GM18519 (cell line): ENCODE results near the gene BABAM2.

Source experiments
- ATAC-seq: cut with Tn5 transposase; IDR thresholded peaks from one replicate; pipeline ENCODE4 v1.9.1; 2021; ENCODE audit warnings: mild to moderate bottlenecking, moderate library complexity; ENCODE audit not compliant: unreplicated experiment, low FRiP score

The BABAM2 gene

DNA sequence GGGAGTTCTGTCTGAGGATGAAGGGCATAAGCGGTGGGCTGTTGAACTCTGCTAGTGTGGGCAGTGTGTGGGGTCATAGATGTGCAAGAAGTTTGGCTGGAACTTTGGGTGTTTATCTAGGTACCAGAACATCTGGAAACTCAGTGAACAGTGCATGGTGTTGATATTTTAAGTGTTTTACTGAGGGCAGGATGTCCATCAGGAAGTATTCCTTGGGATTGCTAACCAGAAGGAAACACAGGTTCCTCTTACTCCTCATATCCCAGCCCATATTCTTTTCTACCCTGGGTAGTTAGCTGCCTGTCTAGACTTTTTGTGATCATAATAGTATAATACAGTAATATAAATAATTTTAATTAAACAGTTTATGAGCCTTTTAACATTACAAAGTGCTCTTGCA lies 15.5 kb downstream of the BABAM2 start:
- no peak for ATAC-seq

DNA sequence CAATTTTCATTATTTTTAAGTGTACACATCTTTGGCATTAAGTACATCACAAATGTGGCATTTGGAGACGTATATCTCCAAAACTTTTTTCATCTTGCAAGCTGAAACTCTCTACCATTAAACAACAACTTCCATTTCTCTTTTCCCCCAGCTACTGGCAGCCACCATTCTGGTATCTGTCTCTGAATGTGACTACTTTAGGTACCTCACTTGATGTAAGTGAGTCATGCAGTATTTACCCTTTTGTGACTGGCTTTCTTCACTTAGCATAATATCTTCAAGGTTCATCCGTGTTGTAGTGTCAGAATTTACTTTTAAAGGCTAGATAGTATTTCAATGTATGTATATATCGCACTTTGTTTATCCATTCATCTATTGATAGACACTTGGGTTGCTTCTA lies 17.0 kb downstream of the BABAM2 start:
- no peak for ATAC-seq

GRCh38 chr2:27909901-27910300 lies 19.4 kb downstream of the BABAM2 start:
- ATAC-seq: no peak

DNA sequence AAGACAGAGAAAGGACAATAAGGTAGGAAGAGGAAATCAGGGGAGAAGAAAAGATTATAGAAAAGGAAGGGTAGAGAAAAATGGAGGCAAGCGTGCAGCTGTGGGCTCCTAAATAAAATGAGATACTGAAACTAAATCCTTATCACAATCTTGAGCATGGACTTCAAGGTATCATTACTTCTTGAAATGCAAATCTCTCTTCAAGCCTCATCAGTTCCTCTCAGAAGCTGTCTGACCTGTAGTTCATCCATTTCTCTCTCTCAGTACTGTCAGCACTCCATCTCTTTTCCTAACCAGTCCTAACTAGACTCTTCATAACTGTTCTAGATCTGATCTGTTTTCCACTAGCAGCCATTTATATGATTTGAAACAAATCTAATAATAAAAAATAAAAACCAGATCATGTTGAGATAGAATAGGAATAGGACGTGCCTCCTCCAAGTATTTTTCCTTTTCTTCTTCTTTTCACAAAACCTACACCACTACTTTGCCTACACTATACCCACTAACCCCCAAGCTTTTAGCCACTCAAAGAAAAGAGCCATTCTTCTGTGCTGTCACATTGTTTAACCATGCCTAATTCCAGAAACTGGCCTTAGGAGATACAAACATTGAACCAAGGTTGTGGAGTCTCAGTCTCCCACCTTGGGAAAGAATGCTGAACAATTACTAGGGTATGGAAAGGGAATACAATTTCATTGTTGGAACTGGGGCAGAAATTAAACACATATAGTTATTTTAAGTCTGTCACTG lies 21.1 kb downstream of the BABAM2 start:
- ATAC-seq: no peak

- ATAC-seq: no peak
These were observed 22.0 kb downstream of the BABAM2 start for GRCh38 chr2:27912512-27912911.

DNA sequence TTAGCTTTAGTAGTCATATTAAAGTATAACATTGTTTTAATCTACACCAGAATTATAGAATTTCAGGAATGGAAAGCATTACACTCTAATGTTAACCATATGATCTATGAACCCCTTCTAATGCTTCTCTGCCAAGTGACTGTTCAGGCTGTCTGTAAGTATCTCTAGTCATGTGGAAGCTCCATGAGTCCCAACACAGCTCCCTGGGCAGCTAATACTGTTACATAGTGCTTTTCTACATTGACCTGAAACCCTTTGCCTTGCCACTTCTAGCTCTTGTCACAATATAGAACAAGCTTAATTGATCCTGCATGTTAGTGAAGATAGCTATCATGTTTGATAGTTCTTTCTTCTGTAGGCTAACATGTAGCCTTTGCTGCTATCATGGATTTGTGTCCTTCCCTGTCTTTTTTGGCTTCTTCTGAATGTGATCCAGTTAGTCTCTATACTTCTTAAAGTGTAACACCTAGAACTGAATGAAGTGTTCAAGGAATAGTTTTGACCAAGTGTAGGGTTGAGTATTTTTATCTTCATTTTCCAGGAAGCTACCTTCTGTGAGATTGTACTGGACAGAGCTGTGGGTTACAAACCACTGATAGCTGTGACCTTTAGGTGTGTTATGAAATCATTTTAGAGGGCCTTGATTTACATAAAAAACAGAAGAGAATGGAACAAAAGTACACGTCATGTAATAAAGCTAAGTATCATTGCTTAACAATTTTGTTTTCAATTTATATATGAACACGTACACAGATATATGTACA lies 23.7 kb downstream of the BABAM2 start:
- no peak for ATAC-seq

GRCh38 chr2:27914805-27915175 lies 24.3 kb downstream of the BABAM2 start:
- no peak for ATAC-seq

DNA sequence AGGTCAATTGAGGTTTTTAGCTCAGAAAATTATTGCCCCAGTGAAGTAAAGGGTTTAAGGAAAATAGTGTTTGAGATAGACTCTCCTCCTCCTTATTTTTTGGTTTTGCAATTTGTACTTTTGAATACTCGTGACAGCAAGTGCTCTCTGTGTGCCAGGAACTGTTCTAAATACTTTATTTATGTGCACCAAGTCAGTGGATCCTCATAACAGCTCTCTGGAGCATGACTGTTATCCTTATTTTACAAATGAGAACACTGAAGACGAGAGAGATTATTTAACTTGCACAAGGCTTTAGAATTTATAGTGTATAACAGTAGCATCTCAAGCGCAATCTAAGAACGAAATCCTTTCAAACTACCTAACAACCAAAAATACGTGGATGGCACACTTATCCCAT lies 24.7 kb downstream of the BABAM2 start:
- ATAC-seq: no peak

GRCh38 chr2:27915874-27916273 lies 25.3 kb downstream of the BABAM2 start:
- no peak for ATAC-seq

GRCh38 chr2:27916293-27916995 lies 25.9 kb downstream of the BABAM2 start:
- no peak for ATAC-seq

- ATAC-seq: no peak
These were observed 29.8 kb downstream of the BABAM2 start for GRCh38 chr2:27920148-27920885.

DNA sequence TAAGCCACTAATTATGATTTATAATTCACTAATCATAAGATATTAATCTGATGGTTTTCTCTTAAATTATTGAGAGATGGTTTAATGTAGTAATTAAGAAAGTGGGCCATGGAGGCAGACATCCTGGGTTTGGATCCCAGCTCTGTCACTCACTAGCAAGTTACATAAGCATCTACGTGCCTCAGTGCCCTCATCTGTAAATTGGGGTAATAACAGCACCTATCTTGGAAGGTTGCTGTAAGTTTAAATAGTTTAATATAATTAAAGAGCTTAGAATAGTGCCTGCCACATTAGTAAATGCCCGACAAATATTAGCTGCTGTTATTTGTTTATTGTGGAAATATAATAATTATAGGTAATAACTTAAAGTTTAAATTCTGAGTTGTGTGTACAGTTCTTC lies 30.9 kb downstream of the BABAM2 start:
- ATAC-seq: no peak

GRCh38 chr2:27921880-27922547 lies 31.5 kb downstream of the BABAM2 start:
- ATAC-seq: no peak

- no peak for ATAC-seq
These were observed 32.3 kb downstream of the BABAM2 start for GRCh38 chr2:27922842-27923241.

GRCh38 chr2:27925766-27926472 lies 35.4 kb downstream of the BABAM2 start:
- ATAC-seq: no peak

DNA sequence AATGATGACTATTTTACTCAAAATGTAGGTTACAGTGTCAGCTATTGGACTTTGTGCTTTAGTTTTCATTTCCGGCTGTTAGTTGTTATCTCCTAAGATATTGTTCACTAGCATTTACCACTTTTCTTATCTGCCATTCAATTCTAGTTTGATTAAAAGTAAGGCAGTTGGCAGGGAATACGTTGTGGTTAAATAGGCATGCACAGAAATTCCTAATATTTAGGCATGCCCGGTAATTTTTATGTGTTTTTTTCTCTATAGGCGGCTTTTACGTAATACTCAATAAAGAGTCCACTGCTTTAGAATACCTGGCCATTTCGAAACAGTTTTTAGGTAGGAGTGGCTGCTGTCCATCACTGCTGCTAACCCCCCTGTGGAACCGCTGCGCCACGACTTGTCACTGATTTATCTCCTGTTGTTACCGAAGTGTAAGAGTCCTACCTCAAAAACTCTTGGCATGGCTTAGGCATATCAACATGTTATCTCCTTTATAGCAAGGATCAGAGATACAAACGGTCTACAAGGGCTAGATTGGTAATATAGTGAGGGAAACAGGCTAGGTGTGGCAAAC lies 39.5 kb downstream of the BABAM2 start:
- ATAC-seq: no peak

DNA sequence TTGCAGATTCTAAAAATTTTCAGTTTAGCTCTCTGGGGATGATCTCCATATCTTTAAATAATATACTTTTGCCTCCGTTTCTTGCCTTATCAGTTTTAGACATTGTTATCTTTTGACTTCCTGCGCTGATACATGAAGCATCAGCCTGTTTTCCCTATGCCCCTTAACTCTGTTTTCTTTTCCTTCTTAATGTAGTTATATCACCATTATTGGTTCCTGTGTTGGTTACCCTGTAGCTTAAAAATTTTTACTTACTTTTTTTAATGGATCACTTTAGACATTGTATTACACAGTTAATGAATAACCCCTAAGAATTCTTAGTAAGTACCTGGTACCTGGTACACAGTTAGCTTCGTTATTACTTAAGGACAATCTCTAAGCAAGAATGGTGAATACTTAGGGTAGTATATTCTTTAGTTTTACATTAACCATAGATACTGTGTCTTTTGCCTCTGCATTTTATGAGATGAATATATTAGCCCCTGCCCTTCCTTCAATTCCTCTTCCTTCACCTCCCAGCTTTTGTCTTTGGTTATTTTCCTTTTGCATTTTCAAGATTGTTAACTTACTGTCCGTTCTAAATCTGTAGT lies 40.9 kb downstream of the BABAM2 start:
- no peak for ATAC-seq

DNA sequence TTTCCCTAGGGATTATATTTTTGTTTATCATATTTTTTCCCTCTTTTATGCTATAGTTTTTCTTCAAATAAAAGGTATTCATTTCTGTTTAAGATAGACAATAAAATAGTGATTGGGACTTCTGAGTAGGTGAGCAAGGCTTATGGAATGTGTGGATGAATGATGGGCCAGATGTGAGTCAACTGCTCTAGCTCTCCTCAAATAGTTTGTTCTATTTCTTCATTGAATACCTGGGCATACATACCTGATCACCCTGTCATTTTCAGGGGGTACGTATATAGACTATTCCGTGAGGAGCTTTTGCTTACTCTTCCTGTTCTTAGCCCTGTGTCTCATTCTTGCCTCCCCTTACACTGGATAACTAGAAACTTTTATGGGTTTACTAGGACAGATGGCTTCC lies 41.9 kb downstream of the BABAM2 start:
- ATAC-seq: no peak

- no peak for ATAC-seq
These were observed 44.5 kb downstream of the BABAM2 start for GRCh38 chr2:27935026-27935425.
